RKO (cell line): ENCODE results near the gene ANO9.

Experiments
- DNase-seq: peaks from one replicate; pipeline ENCODE4 v3.0.0-alpha.2; 2016; ENCODE audit warnings: low spot score

Gene ANO9

GRCh38 chr11:441418-442274, at the start of gene ANO9:
ANO9 (minus strand) TSS chr11:442011; CDS start chr11:441926, 85 bp downstream.
- DNase-seq: no peak

GRCh38 chr11:491358-491757, 49.5 kb upstream of the ANO9 start:
- DNase-seq: no peak

GRCh38 chr11:490930-491260, 49.1 kb upstream of the ANO9 start:
- no peak for DNase-seq

- DNase-seq: no peak
These were observed 48.5 kb upstream of the ANO9 start for GRCh38 chr11:490186-490929.

GRCh38 chr11:489610-490185, 47.9 kb upstream of the ANO9 start:
- DNase-seq: no peak

GRCh38 chr11:488992-489391, 47.2 kb upstream of the ANO9 start:
- DNase-seq: no peak

- DNase-seq: no peak
These were observed 46.8 kb upstream of the ANO9 start for GRCh38 chr11:488579-488978.

- no peak for DNase-seq
These were observed 46.3 kb upstream of the ANO9 start for GRCh38 chr11:488062-488461.

GRCh38 chr11:487571-488021, 45.8 kb upstream of the ANO9 start:
- no peak for DNase-seq

- DNase-seq: no peak
These were observed 44.4 kb upstream of the ANO9 start for GRCh38 chr11:486189-486588.

GRCh38 chr11:484616-485015, 42.8 kb upstream of the ANO9 start:
- no peak for DNase-seq

- DNase-seq: no peak
These were observed 37.5 kb upstream of the ANO9 start for GRCh38 chr11:479311-479710.

GRCh38 chr11:477052-477715, 35.4 kb upstream of the ANO9 start:
- no peak for DNase-seq

- no peak for DNase-seq
These were observed 34.6 kb upstream of the ANO9 start for GRCh38 chr11:476416-476815.

- DNase-seq: no peak
These were observed 34.1 kb upstream of the ANO9 start for GRCh38 chr11:475941-476340.

- no peak for DNase-seq
These were observed 33.2 kb upstream of the ANO9 start for GRCh38 chr11:474914-475506.

GRCh38 chr11:473962-474785, 32.4 kb upstream of the ANO9 start:
- no peak for DNase-seq

GRCh38 chr11:473415-473814, 31.6 kb upstream of the ANO9 start:
- DNase-seq: no peak

GRCh38 chr11:472816-473215, 31.0 kb upstream of the ANO9 start:
- no peak for DNase-seq

GRCh38 chr11:472272-472671, 30.5 kb upstream of the ANO9 start:
- no peak for DNase-seq

GRCh38 chr11:471468-472145, 29.8 kb upstream of the ANO9 start:
- no peak for DNase-seq
